AML-193 (cell line): ENCODE data around the gene CHST13.

Experiments
- DNase-seq, 2 experiments: peaks; one replicate each; lab custom pipeline; 2025; lab: John Stamatoyannopoulos, UW

CHST13 gene

DNA sequence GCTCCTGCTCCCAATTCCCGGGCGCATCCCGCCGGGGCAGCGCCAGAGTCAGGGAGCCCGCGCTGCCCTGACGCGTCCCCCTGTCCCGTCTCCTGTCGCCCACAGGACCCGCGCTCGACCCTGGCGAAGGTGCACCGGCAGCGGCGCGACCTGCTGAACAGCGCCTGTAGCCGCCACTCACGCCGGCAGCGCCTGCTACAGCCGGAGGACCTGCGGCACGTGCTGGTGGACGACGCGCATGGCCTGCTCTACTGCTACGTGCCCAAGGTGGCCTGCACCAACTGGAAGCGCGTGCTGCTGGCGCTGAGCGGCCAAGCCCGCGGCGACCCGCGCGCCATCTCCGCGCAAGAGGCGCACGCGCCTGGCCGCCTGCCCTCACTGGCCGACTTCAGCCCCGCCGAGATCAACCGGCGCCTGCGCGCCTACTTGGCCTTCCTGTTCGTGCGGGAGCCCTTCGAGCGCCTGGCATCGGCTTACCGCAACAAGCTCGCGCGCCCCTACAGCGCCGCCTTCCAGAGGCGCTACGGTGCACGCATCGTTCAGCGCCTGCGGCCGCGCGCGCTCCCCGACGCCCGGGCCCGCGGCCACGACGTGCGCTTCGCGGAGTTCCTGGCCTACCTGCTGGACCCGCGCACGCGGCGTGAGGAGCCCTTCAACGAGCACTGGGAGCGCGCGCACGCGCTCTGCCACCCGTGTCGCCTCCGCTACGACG, 17.8 kb downstream of the CHST13 start:
- DNase-seq: no peak

DNA sequence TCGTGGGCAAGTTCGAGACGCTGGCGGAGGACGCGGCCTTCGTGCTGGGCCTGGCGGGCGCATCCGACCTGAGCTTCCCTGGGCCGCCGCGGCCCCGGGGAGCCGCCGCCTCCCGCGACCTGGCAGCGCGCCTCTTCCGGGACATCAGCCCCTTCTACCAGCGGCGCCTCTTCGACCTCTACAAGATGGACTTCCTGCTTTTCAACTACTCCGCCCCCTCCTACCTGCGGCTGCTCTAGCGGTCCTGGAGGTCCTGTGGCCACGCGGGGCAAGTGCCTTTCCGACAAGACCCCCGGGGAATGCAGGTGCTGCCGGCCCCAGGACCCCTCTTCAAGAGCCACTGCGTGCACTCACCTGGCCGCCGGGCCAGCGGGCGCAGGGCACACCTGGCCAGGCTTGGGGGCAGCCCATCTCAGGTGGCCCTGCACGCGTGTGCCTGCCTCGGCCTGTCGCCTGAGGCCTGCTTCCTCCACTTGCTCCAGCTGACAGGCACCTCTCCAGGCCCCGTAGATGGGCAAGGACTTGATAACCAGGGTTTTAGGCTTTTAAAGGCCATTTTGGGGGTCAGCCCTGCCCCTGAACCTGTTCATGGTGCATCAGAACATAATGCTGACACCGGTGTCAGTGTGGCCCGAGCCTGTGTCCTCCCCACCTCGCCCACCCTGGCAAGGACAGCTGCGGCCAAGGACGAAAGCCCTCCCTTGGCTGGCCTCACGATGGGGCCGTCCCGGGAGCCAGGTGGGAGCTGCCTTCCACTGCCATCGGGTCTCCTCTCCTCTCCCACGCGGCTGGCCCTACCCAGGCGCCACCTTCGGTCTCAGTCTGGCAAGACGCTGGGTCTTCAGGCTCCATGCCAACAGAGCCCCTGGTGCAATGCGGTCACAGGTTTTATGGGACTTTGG, 18.6 kb downstream of the CHST13 start:
- no peak for DNase-seq

DNA sequence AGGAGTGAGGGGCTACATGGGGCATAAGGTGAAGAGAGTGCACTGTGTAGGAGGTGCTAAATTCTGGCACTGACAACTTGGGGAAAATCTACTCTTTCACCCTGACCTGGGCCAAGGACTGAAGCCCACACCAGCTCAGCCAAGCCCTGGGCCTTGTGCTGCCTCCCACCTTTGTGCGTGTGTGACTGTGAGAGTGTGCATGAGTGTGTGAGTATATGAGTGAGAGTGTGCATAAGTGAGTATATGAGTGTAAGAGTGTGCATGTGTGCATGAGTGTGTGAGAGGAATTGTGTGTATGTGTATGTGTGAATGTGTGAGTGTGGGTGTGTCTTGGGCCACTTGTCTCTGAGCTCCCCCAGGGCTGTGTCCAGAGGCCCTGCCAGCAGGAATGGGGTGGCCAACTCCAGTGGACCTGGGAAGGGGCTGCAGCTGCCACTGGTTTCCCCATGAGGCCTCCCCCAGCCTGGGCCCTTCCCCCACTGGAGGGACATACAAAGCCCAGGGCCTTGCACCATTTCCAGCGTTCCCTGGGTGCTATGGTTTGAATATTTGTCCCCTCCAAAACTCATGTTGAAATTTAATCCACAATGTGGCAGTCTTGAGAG, 19.6 kb downstream of the CHST13 start:
- no peak for DNase-seq

DNA sequence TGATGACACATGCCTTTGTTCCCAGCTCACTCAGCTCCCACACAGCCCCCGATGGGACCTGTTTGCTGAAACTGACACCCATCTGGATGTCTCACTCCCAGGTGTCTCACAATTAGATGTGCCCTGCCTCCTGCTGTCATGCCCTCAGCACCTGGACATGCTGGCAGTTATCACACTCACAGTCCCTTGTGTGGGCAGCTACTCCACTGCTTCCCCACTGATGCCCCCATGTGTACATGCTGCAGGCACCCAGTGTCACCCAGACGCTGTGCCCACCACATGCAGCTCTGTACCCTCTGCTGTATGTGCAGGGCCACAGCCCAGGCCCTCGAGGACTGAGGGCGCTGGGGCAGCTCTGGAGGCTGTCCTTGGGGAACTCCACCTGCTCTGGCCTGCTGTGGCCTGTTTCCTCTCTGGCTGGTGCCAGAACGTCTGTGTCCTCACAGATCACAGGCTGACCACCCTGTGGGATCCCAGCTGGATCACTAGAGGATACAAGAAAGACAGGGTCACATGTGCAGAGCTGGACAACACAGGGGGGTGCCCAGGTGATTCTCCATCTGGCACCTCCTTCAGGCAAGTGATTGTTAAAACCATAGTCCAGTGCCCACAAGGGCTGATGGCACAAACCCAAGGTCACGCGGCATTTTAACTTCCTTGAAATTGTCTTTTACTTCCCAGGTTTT, 20.8 kb downstream of the CHST13 start:
- no peak for DNase-seq

DNA sequence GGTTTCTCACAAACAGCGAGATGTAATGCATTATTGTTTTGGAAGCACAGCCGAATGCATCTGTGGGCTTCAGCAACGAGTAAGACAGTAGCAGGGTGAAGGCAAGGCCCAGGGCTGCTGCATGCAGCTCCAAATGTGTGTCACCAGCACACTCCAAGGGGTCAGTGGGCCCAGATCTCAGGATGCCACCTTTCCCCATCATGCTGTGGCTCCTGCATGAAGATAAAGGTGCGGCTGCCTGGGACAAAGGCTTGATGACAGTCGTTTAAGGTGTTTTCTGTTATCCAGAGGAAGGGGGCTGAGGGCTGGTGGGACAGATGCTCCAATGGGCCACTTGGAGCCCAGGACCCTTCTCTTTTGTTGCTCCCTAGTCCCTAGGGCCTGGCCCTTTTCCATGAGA, 21.6 kb downstream of the CHST13 start:
- DNase-seq: no peak

DNA sequence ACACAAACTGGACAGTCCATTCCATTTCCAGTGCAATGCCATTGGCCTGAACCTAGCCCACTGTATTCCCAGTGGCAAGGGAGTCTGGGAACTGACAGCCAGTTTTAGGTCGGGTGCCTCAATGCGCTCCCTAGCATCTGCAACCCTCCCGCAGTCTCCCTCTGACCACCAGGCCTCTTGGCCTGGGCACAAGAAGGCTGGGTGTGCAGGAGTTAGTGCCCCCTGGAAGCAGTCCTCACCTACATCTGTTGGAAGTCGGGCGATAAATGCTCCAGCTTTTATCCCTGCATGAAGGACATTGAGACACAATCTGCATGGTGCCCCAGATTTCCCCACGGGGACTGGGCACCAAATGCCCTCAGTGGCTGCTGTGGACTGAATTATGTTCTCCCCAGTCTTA, 22.1 kb downstream of the CHST13 start:
- DNase-seq: no peak

DNA sequence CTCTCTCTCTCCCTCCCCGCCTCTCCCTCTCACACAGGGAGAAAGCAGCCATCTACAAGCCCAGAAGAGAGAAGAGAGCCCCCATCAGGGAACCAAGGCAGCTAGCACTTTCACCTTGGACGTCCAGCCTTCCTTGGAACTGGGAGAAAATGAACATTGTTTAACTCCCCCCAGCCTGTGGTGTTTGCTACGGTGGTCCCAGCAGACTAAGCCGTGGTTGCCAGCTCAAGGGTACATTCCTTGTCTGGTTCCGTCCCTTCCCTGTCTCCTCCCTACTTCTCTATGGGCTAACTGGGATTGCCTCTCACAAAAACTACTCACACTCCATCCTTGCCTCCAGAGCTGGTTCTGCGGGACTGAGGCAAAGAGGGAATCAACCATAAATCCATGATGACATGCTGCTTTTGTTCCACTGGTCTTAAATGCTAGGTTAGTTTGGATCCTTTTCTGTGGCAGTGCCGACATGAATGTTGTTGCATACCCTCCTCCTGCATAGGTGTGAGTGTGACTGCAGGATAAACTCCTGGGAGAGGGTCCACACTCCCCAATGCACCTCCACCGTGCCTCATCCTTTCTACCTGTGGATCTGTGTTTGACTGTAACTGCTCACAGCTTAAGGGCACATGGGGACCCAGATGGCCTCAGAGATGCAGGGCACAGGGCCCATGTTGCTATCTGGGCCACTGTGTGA, 22.7 kb downstream of the CHST13 start:
- DNase-seq: no peak

DNA sequence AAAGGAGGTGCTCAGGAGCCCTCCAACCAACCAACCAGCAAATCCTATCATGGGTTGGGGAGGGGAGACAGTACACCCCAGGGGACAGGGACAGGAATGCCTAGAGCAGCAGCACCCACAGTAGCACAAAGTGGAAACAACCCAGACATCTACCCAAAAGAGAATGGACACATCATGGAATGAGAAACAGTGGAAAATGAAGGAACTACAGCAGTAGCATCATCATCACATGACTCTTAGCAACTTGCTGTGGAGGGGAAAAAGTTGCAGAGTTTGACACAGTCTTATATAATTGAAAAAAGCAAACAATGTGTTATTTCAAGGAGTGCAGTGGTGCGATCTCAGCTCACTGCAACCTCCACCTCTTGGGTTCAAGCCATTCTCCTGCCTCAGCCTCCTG, 23.8 kb downstream of the CHST13 start:
- no peak for DNase-seq

DNA sequence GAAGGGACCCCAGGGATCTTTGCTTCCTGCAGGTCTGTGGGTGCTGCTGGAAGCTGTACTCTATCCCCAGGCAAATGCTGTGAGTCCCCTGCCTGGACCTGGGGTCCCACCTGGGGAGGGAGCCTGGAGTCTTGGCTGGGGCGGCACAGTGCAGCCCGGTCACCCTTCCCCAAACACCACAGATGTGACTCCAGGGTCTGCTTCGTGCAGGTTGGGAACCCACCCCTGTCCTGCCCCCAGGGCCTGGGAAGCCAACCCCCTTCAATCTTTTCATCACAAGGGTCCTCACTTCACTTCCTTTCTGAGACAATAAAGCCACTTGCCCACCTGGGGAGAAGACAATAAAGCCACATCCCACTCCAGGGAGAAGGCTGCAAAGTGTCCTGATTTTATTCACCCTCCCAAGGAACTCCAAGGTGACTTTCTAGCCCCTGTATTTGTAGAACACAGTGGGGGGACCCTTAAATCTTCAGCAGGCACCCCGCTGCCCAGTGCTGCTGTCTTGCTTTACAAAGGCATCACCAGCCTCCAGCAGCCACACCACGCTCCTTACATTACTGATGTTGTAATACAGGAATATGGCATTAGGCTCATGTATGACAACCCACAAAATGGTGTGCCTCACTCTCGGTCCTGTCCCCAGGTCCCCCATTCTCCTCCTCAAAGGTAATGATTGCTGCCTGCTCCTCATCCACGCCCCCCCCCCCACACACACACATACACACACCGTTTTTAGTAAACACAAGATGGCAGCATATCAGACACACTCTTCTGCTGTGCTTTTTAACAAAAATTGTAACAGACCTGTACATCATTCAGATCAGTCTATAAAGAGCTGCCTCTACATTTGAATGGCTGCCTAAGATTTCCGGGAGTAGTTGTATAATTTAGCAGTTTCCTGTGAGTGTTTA, 24.9 kb downstream of the CHST13 start:
- no peak for DNase-seq

DNA sequence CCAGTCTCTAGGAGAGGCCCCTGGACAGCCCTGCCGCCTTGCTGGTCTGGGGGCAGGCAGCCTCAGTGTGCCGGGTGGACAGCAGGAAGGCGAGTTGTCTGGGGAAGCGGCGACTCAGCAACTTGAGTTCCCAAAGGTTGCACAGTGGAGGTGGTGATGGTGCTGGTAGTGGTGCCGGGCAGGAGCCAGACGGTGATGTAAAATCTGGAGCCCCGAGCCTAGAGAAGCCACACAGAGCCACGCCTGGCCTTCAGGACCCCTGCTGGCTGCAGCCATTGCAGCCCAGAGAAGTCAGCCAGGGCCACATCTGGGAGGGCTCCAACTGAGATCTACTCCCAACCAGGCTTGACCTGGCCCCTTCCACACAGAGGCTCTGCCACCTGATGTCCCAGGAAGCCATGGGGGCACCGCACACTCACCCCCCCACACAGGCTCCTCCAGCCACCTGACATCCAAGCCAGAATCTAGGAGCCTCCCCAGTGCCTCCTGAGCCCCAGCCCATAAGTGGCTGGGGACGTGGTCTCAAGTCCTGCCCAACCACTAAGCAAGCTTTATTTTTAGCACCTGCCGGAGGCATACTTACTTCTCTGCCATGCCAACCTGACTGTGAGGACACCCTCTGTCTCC, 26.0 kb downstream of the CHST13 start:
- DNase-seq: no peak

DNA sequence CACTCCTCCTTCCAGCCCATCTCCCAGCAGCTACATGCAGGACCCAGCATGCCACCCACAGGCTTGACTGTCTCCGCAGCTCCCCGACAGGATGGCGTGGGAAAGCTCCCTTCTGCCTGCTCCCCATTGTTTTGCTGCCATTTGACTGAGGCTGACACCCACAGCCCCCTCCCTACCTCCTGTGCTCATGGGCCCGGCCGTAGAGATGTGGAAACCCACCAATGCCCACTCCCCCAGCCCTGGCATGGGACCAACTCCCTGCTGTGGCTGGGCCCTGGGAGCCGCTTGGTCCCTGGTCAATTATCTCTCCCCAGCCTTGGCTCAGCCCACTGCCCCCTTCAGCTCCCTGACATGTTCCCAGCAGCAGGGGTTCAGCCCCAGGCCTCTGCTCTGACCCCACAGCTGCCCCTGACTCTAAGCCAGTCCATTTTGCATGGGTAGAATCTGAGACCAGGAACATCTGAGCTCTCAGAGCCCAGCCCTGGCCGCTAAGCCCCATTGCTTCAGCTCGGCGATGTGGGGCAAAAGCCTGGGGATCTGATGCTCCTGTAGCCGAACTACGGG, 26.6 kb downstream of the CHST13 start:
- no peak for DNase-seq

DNA sequence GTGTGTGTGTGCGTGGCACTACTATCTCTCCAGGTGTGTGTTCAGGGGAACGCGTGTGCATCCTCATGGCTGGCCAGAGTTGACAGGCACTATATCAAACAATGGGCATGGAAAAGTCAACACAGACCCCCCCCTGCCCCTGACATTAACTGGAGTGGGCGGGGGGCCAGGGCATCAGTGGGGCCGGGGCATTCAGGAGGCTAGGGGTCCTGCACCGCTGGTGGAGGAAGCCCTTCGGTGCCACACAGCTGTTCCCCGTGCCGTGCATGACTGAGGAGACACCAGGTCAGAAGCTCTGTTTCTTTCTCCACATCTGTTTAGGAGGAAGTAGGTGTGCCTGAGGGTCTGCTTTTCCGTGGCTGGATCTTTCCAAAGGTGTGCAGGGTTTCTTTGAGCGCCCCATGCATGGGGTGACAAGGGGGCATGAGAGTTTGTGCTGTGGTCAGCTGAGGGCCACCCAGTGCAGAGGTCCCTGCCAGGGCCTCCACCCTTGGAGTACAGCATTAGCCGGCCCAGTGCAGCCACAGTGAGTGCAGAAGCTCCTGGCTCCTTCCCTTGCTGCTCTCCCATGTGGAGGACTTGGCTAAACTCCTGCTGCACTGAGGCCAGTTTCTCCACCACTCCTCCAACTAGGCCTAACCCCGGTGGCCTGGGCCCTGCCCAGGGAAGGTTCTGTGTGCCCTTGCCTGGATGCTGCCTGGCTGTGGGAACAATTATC, 27.3 kb downstream of the CHST13 start:
- no peak for DNase-seq

DNA sequence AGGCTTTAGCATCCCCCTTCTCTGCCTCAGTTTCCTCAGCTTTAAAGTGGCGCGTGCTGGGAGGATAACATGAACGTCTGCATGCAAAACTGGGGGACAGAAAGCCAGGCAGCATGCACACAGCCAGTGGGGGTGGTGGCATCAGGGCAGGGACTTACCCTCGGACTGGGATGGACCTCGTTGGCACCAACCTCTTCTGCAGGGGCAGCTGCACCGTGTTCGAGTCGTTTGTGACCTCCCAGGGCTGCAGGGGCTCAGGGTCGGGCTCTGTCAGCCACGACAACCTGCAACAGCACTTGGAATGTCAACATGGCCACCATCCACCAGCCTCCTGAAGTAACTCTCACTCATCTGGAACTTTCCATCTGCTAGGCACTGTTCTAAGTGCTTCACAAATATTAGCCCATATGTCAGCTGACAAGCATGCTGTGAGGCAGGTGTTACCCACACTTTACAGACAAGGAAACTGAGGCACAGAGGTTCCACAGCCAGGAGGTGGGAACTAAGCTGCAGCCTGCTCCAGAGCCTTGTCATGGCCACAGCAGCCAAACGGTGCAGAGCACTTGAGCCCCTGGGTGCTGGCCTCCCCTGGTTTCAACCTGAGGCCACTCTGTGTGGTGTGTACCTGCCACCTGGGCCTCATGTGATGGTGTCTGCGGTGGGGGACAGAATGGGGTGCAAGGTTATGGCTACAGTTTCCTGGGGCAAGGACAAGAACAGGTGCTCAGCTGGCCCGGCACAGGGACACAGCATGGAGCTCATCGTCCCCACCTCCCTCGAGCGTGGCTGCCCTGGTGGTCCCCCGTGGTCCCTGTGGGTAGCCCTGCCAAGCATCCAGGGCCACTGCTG, 28.1 kb downstream of the CHST13 start:
- no peak for DNase-seq

DNA sequence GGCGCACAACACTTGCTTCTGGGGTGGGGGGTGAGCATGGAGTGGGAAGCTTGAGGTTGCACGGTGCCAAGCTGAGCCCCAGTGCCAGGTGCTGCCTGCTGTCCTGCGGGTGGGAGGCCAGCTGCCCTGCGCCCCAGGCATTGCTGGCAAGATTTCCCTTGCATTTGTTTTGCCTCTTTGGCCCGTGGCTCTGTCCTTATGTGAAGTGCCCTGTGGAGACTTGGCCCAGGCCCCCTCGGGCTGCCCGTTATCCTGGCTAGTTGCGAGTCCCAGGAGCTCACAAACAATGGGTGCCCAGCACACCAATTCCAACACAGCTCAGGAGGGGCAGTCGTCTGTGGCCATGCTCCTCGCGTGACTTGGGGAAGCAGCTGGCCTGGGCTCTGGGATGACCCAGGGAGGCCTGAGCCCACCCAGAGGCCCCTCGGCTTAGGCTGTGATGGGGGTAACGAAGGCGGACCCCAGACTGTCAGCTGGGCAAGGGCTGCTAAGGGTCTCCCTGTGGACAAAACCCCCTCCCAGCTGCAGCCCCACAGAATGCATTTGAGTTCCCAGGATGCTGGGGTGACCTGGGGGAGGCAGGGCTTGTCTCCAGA, 28.8 kb downstream of the CHST13 start:
- DNase-seq: no peak

DNA sequence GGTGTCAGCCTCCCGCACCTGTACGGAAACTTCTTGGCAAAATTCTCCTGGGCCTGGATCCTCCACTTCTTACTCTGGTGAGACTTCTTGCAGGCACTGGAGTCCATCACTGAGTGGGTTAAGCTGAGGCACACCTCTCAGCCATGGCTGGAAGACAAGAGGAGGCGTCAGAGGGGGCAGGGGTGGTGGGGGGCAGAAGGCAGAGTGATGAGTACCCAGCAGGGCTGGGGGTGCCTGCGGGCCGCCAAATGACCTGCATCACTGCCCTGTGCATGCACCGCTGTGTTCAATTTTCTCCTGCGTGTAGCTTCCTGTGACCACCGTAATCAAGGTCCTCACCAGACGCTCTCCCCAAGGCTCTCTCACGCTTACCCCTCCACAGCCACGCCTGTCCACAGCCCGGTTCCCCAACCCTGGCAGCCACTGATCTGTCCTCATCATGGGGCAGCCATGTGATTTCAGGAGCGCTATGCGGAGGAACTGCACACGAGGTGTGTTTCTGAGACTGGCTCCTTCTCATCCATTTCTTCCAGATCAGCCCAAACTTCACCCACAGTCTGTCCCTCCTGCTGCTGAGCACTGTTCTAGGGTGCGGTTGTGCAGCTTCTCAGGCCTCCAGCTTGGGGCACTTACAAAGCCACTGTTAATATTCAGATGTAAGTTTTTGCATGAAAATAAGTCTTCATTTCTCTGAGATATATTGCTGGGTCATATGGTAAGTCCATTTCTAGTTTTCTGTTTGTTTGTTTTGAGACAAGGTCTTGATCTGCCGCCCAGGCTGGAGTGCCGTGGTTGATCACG, 29.5 kb downstream of the CHST13 start:
- DNase-seq: no peak

DNA sequence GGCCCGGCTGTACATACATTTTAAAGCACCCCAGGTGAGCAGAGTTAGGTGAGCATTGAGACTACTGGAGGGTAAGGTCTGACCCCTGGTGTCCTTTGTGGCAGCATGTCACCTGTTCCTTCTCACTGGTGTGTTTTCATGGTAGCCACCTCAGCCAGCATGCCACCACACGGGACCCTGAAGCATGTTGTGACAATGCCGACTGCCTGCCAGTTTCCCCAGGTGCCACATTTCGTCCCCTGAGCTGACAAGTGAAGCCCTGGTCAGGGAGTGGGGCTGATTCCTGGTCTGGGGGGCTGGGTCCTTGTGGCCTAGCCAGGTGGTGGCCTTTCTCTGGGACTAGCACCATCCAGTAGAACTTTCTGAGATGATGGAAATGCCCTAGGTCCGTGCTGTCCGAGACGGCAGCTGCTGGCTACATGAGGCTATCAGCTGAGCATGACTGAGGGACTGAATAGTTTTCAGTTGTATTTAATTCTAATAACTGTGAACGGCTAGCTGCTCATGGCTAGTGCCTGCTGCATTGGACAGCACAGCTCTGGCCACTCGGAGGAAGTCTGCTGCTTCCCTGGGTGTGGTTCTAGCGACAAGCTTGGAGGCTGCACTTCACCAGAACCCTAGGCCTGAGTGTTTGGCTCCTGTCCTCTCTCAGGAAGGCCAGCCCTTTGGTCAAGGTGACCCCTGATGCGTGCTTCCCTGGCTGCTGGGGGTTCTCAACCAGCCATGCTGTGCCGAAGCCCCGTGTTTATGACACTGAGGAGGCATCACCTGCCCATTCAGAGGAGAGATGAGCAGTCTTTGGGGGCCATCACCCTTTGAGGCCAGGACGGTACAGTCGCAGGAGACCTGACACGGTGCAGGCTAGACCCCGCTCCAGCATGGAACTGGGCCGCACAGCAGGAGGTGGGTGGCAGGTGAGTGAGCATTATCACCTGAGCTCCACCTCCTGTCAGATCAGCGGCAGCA, 30.9 kb downstream of the CHST13 start:
- DNase-seq: no peak
